GM13977 (cell line): ENCODE results near the gene TEPSIN.

ENCODE experiments used
- DNase-seq: peaks from one replicate; pipeline ENCODE4 v3.0.0; 2012; ENCODE audit warnings: low spot score
- in situ Hi-C: fragments of 300-500 bp; cut with MboI; formaldehyde crosslinking; loops from one replicate; pipeline ENCODE4 v1.12.0; 2022; ENCODE audit warnings: low sequenced_read_pairs, low pct_unique_long_range_greater_than_20kb, mixed read lengths, inconsistent platforms; ENCODE audit not compliant: unreplicated experiment
- TF ChIP-seq, protein P1 (sequence below): IDR thresholded peaks from 2 replicates; pipeline ENCODE4 v1.5.1; 2012; ENCODE audit warnings: mild to moderate bottlenecking, control low read depth; ENCODE audit not compliant: insufficient read depth; ENCODE audit errors: extremely low read depth, missing control alignments

The TEPSIN gene

DNA sequence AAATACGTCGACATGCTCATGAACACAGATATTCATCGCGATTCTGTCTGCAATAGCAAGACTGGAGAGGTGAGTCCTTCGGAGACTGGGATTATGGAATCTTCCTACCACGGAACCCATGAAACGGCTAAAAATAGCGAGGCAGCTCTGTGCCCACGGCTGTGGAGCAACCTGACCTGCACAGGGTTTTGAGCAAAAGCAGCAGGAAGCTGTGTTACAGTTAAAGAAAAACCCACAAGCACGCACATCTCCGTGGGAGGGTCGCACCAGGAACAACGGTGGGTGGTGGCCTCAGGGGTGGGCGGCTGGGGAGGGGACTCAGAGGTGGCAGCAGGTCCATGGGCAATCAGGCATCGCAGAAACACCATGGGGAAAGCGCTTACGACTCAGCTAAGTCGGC lies 31.4 kb upstream of the TEPSIN start:
- TF ChIP-seq, protein P1, sequence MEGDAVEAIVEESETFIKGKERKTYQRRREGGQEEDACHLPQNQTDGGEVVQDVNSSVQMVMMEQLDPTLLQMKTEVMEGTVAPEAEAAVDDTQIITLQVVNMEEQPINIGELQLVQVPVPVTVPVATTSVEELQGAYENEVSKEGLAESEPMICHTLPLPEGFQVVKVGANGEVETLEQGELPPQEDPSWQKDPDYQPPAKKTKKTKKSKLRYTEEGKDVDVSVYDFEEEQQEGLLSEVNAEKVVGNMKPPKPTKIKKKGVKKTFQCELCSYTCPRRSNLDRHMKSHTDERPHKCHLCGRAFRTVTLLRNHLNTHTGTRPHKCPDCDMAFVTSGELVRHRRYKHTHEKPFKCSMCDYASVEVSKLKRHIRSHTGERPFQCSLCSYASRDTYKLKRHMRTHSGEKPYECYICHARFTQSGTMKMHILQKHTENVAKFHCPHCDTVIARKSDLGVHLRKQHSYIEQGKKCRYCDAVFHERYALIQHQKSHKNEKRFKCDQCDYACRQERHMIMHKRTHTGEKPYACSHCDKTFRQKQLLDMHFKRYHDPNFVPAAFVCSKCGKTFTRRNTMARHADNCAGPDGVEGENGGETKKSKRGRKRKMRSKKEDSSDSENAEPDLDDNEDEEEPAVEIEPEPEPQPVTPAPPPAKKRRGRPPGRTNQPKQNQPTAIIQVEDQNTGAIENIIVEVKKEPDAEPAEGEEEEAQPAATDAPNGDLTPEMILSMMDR = no peak
- DNase-seq = no peak
- in situ Hi-C loops = no loop called here

DNA sequence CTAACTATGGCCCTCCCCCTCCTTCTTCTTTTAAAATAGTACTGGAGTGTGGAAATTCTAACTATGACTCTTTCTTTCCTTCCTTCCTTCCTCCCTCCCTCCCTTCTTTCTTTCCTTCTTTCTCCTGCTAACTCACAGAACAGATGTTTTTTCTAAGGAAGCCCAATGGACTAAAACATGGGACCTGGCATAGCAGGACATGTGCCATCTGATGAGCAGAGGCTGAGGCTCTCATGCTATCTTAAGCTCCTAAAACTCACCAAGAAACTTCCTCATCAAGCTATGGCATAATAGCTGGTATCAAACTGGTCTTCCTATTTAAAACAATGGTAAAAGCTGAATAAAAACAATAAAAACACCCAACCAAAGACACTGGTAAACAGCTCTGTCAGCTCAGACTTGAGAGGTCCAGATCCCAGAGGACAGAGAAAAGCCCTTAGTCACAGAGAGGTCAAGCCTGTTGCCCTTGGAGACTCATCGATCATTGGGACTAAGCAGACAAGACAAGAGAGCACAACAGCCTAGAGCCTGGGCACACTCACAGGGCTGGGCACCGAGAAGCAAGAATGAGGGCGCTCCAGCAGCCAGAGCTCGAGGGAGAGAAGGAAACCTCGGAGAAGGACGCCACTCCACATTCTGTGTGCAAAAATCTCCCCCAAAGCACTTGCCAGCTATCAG lies 28.7 kb upstream of the TEPSIN start:
- in situ Hi-C loops = no loop called here
- no peak for DNase-seq
- TF ChIP-seq, protein P1 = no peak

DNA sequence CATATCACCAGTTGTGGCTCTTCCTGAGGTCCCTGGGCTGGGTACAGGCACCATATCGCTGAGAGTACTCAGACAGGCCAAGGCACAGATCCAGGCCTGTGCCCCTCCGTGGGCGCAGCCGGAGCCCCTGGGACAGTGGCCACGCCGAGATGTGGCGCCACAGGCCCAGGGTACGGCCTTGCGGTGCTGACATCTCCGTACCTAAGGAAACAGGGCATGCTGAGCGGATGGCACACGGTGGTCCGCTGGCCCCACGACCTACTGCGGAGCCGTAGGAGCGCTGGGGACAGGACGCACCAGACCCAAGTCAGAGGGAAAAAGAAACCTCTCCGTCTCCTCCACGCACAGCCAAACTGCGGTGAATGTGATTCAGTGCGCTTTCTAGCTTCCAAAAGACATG lies 26.7 kb upstream of the TEPSIN start:
- TF ChIP-seq, protein P1 = no peak
- in situ Hi-C loops = no loop called here
- no peak for DNase-seq

DNA sequence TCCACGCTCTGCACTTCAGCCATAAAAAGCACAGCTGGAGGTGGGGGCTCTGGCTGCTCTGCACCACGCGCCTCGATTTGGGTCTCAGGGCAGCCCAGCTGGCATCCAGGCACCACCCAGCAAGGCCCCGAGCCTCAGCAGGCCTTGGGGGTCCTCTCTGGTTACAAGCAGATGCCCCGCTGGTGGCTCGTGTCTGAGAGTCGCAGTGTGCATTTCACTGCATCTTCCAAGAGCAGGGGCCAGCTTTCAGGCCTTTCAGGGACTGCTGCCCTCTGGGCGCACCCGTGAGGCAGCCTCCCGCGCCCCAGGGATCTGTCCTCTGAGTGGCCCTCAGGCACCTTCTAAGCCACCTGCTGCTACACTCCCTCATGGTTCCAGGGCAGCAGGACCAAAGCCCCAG lies 25.8 kb upstream of the TEPSIN start:
- TF ChIP-seq, protein P1 = no peak
- no peak for DNase-seq
- in situ Hi-C loops = no loop called here

DNA sequence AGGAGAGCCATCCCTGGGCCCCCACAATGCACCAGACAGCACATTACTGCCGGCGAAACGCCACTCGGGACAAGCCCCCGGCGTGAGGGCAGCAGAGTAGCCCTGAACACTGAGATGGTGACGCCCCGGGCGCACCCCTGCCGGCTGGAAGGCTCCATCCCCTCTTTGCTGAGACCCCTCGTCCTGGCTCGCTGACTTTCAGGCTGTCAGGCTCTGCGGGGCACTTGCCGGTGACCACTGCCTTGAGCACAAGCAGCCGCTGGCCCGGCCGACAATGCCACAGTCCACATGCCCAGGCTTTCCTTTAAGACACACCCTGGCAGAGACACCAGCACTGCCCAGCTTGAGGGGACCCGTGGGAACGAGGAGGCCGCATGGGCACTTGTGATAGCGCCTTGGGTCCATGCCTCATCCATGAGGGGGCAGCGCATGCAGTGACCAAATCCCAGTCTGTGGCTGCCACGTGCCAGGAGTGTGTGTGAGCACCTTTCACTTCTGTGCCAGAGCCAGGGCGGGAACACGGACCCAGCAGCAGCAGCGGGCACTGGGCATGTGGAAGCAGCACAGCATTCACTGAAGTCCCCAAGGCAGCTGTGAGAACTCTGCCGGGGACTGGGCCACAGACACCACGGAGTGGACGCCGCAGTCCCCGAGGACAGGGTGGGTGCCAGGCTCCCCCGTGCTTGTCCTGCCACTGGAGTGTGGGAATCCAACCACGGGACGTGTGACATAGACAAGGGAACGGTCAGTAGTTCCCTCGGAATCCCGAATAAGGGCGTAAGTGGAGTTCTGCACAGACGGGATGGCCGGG lies 24.7 kb upstream of the TEPSIN start:
- no peak for DNase-seq
- in situ Hi-C loops = no loop called here
- TF ChIP-seq, protein P1 = no peak

DNA sequence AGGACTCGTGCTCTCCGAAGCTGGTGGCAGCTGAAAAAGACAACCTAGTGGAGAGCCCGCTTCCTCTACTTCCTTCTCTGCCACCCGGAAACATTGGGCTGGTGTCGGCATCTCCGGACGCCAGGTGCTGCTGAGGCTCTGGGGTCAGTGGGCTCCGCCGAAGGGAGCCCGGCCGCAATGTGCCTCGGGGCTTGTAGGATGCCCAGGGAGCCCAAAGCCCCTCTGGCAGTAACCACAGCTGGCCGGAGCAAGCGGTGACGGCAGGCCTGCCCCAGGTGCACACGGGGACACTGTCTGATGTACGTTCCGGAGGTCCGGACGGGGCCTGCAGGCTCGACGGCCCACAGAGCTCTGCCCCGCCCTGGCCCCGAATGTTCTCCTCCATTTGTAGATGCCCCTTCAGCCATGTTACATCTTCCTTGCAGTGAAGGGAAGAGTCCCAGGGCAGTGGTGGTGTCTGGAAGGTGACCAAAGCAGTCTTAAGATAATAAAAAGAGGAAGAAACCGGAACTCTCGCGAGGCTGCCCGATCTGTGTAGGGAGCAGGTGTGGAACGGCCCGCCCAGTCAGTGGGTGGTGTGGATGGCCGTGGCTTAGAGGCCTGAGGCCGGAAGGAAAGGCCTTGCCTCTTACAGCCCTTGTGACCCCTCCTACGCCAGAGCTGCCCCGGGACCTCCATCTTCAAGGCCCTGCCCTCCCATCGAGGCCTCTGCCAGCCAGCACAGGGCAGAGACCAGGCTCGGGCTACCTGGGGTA lies 22.9 kb upstream of the TEPSIN start:
- TF ChIP-seq, protein P1 = no peak
- in situ Hi-C loops = no loop called here
- DNase-seq = no peak
